GM12865 (cell line): ENCODE results near the gene WASHC2C.
"Not testable (repeated sequence)": the region's sequence is repeated elsewhere in the genome, so short reads cannot be mapped to it uniquely, and the experiment has no call there.

Experiments
- DNase-seq: peaks from one replicate; pipeline ENCODE4 v3.0.0; 2010; ENCODE audit warnings: low read depth
- H3K4me3 ChIP-seq: 2 replicates; pipeline ENCODE4 v1.5.1; 2011; ENCODE audit warnings: mild to moderate bottlenecking, low read depth, low read length, control low read depth
- CTCF ChIP-seq: IDR thresholded peaks from 2 replicates; pipeline ENCODE4 v1.5.1; 2011; ENCODE audit warnings: low read length, control low read depth, low read depth, inconsistent platforms; ENCODE audit not compliant: insufficient read depth; ENCODE audit errors: missing control alignments

The WASHC2C gene

GRCh38 chr10:45761622-45762021 lies 34.6 kb downstream of the WASHC2C start:
- not testable (repeated sequence) for H3K4me3 ChIP-seq

GRCh38 chr10:45763037-45763436 lies 36.0 kb downstream of the WASHC2C start:
- DNase-seq, H3K4me3 ChIP-seq: not testable (repeated sequence)

More at GRCh38 chr10:45761622-45762021, 34.6 kb downstream of the WASHC2C start:
- DNase-seq, result peak; percentile 72

GRCh38 chr10:45768334-45768733 lies 41.3 kb downstream of the WASHC2C start:
- H3K4me3 ChIP-seq, DNase-seq: not testable (repeated sequence)

- DNase-seq, H3K4me3 ChIP-seq: not testable (repeated sequence)
These were observed 44.8 kb downstream of the WASHC2C start for GRCh38 chr10:45771757-45772461.

- H3K4me3 ChIP-seq, DNase-seq: not testable (repeated sequence)
These were observed 59.2 kb downstream of the WASHC2C start for GRCh38 chr10:45786217-45786616.

GRCh38 chr10:45787212-45787741 lies 60.2 kb downstream of the WASHC2C start:
- not testable (repeated sequence) for H3K4me3 ChIP-seq, DNase-seq

GRCh38 chr10:45789991-45790390 lies 62.9 kb downstream of the WASHC2C start:
- H3K4me3 ChIP-seq, DNase-seq: not testable (repeated sequence)

GRCh38 chr10:45790694-45791426 lies 63.8 kb downstream of the WASHC2C start:
- not testable (repeated sequence) for DNase-seq, H3K4me3 ChIP-seq

- H3K4me3 ChIP-seq, DNase-seq: not testable (repeated sequence)
These were observed 67.7 kb downstream of the WASHC2C start for GRCh38 chr10:45794761-45795160.

GRCh38 chr10:45803060-45804010 lies 76.3 kb downstream of the WASHC2C start:
- H3K4me3 ChIP-seq, DNase-seq: not testable (repeated sequence)

GRCh38 chr10:45804996-45805395 lies 77.9 kb downstream of the WASHC2C start:
- not testable (repeated sequence) for H3K4me3 ChIP-seq, DNase-seq

GRCh38 chr10:45809837-45810236 lies 82.8 kb downstream of the WASHC2C start:
- no peak for TF ChIP-seq CTCF
- no peak overlapping the region for H3K4me3 ChIP-seq
- no peak for DNase-seq
